Measurements from ENCODE around the gene REXO5.

REXO5 gene

GRCh38 chr16:20879175-20880040, 73.1 kb downstream of the REXO5 start:
- DNase-seq: no peak

GRCh38 chr16:20880867-20881502, 74.7 kb downstream of the REXO5 start:
- DNase-seq: no peak

- no peak for DNase-seq
Observed at GRCh38 chr16:20881503-20881878, 75.2 kb downstream of the REXO5 start.

GRCh38 chr16:20883554-20884239, 77.4 kb downstream of the REXO5 start:
- DNase-seq: no peak

GRCh38 chr16:20884240-20884556, 77.9 kb downstream of the REXO5 start:
- no peak for DNase-seq

- no peak for DNase-seq
Observed at GRCh38 chr16:20886320-20886719, 80.0 kb downstream of the REXO5 start.

- no peak for DNase-seq
Observed at GRCh38 chr16:20887207-20887606, 80.9 kb downstream of the REXO5 start.

- DNase-seq: no peak
Observed at GRCh38 chr16:20889625-20890275, 83.4 kb downstream of the REXO5 start.

- no peak for DNase-seq
Observed at GRCh38 chr16:20894388-20894787, 88.1 kb downstream of the REXO5 start.

GRCh38 chr16:20897253-20897897, 91.0 kb downstream of the REXO5 start:
- DNase-seq: no peak

GRCh38 chr16:20897922-20898321, 91.6 kb downstream of the REXO5 start:
- DNase-seq: no peak

GRCh38 chr16:20899071-20899470, 92.7 kb downstream of the REXO5 start:
- DNase-seq: no peak

Data from stimulated activated CD4-positive, alpha-beta T cell treated with anti-CD3 and anti-CD28 coated beads, Interleukin-2, amount 100 ng/mL, for 48 hours (primary cell).